ENCODE results near the gene HSF4. TPM values are rescaled to one million over a fixed set of nuclear protein-coding genes. Genes with fewer than 3 reads are reported as not detected.
A peak's percentile ranks its signal among the peaks of the same experiment; 100 is the strongest.

Gene HSF4
- total and polyA plus RNA-seq, 4 donors = 5.1 to 62.5 (median 21.0) TPM

DNA sequence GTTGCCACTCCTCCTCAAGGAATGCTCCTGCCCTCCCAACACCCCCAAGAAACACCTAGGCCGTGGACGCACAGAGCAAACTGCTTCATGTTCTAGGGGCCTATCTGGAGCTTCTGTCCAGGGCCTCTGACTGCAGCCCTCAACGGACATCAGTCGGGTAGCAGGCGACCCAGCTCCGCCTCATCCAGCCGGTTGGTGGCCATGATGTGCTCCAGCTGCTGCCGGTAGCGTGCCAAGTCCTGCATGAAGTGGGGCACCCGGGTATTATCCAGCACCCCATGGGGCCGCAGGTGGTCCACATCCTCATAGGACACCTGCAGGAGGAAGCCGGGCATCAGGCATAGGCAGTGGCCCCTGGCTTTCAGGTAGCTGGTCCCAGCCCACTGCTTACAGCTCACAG lies 12.1 kb downstream of the HSF4 start:
- H3K27me3 ChIP-seq (ENCODE audit: control insufficient read depth in 3 of 3, insufficient read depth in 3 of 3, low read length in 2 of 3) = peaks cover 0 to 16% (median 13%) of the 10 kb centered on the region in 3 donors
- no peak overlapping the region for H3K9ac ChIP-seq (ENCODE audit: insufficient read depth in 1 of 2, low read length in 2 of 2)
- H3K36me3 ChIP-seq (ENCODE audit: control insufficient read depth in 4 of 4, insufficient read depth in 4 of 4, low read length in 4 of 4) = peaks cover 0 to 1% (median 0%) of the 10 kb centered on the region in 4 donors
- peaks cover 0 to 52% (median 22%) of the 10 kb centered on the region in 5 donors for H3K4me1 ChIP-seq (ENCODE audit: control insufficient read depth in 5 of 5, insufficient read depth in 5 of 5, low read length in 5 of 5)
- 83 to 87% methylated on average over 12 of the region's 12 CpGs for WGBS, 2 donors
- peak; percentile 67 to 73 (median 70) for DNase-seq
- ATAC-seq (ENCODE audit: insufficient read depth, low FRiP score) = no peak
- TF ChIP-seq, protein P1, sequence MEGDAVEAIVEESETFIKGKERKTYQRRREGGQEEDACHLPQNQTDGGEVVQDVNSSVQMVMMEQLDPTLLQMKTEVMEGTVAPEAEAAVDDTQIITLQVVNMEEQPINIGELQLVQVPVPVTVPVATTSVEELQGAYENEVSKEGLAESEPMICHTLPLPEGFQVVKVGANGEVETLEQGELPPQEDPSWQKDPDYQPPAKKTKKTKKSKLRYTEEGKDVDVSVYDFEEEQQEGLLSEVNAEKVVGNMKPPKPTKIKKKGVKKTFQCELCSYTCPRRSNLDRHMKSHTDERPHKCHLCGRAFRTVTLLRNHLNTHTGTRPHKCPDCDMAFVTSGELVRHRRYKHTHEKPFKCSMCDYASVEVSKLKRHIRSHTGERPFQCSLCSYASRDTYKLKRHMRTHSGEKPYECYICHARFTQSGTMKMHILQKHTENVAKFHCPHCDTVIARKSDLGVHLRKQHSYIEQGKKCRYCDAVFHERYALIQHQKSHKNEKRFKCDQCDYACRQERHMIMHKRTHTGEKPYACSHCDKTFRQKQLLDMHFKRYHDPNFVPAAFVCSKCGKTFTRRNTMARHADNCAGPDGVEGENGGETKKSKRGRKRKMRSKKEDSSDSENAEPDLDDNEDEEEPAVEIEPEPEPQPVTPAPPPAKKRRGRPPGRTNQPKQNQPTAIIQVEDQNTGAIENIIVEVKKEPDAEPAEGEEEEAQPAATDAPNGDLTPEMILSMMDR (IDR thresholded peaks at IDR 0.05; ENCODE audit: control extremely low read depth, extremely low read depth) = no peak
- no peak overlapping the region for H3K27ac ChIP-seq (ENCODE audit: low read depth in 1 of 2, low read length in 1 of 2)
- no peaks in the 10 kb centered on the region for H3K9me3 ChIP-seq (ENCODE audit: control insufficient read depth in 4 of 4, insufficient read depth in 3 of 4, low read length in 3 of 4)
- H3K4me3 ChIP-seq = no peak overlapping the region

DNA sequence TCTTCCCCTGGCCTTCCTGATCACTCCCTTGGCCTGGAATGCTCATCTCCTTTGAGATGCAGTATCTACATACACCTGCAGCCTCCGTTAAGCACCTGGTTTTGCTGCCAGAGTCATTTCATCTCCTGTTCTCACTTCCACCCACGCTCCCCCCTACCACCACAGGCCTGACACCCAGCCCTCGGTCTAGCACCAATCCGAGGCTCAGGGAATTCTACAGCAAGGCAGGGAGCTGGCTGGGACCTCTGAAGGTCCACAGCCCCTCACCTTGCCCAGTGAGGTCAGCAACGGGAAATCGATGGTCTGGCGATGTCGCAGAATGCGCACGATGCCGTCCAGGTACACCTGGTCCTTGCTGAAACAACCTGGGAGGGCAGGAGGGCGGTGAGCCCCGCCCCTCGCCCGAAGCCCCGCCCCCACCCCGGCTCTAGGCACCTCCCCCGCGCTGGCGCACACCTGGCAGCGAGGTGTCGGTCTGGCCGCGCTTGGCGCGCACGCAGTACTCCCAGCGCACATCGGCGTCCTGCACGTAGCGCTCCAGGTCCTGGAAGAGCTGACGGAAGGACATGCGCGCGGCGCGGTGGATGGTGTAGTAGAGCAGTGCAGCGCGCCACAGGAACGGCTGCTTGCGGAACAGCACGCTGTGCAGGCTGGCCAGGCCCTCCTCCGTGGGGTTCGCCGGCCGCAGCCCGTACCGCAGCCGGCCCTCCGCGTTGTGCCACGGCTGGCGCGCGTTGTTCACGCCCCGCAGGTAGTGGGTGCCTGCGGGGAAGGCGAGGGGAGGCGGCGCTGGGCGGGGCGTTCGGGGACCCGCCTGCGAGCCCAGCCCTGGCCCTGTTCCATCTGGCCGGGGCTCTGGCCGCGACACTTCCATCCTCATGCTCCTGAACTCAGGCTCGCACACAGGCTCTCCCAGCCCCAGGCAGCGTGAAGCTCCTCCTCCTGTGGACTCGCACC lies 13.5 kb downstream of the HSF4 start:
- TF ChIP-seq, protein P1 (IDR thresholded peaks at IDR 0.05; ENCODE audit: control extremely low read depth, extremely low read depth) = no peak
- peaks cover 0 to 8% (median 8%) of the 10 kb centered on the region in 3 donors for H3K27me3 ChIP-seq (ENCODE audit: control insufficient read depth in 3 of 3, insufficient read depth in 3 of 3, low read length in 2 of 3)
- peaks cover 0 to 59% (median 22%) of the 10 kb centered on the region in 5 donors for H3K4me1 ChIP-seq (ENCODE audit: control insufficient read depth in 5 of 5, insufficient read depth in 5 of 5, low read length in 5 of 5)
- H3K9ac ChIP-seq (ENCODE audit: insufficient read depth in 1 of 2, low read length in 2 of 2) = no peak overlapping the region
- 5 to 8% methylated on average over 59 to 73 of the region's 73 CpGs for WGBS, 2 donors
- H3K36me3 ChIP-seq (ENCODE audit: control insufficient read depth in 4 of 4, insufficient read depth in 4 of 4, low read length in 4 of 4) = peaks cover 0 to 1% (median 0%) of the 10 kb centered on the region in 4 donors
- H3K9me3 ChIP-seq (ENCODE audit: control insufficient read depth in 4 of 4, insufficient read depth in 3 of 4, low read length in 3 of 4) = no peaks in the 10 kb centered on the region
- ATAC-seq (ENCODE audit: insufficient read depth, low FRiP score) (peak; percentile 60), DNase-seq (peak; percentile 72 to 85 (median 82))
- peak overlapping the region; percentile 10 for H3K4me3 ChIP-seq
- peak overlapping the region in 1 of 2 donors; percentile 77 for H3K27ac ChIP-seq (ENCODE audit: low read depth in 1 of 2, low read length in 1 of 2)

DNA sequence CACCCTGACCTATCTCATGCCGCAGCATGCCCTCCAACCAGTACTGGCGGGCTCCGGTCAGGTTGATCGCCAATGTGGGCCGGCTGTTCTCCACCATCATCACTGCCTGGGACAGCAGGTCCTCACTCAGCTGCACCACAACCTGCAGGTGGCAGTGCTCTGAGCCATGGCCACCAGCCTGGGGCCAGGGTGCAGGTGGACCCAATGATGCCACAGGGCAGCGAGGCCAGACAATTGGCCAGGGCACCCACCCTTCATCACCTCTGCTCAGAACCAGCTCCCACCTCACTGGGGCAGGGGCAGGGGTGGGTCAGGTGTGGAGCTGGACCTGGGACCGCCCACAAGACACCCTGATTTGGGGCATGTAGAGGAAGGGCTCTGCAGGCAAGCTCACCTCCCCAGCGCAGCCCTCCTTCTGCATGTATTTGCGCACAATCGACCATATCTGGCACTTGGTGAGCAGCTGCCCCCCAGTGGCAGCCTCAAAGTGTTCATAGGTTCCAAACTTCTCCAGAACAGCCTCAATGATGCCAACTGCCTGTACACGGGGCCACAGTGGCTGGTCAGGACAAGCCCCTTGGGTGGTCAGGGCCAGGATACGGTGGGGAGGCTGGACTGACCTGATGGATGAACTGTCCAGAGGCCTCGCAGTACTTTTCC lies 15.0 kb downstream of the HSF4 start:
- Histone ChIP-seq H3K27ac (ENCODE audit: low read depth in 1 of 2, low read length in 1 of 2) (no peak overlapping the region), H3K4me1 (ENCODE audit: control insufficient read depth in 5 of 5, insufficient read depth in 5 of 5, low read length in 5 of 5) (peaks cover 0 to 57% (median 19%) of the 10 kb centered on the region in 5 donors), H3K9me3 (ENCODE audit: control insufficient read depth in 4 of 4, insufficient read depth in 3 of 4, low read length in 3 of 4) (no peaks in the 10 kb centered on the region), H3K36me3 (ENCODE audit: control insufficient read depth in 4 of 4, insufficient read depth in 4 of 4, low read length in 4 of 4) (peaks cover 0 to 1% (median 0%) of the 10 kb centered on the region in 4 donors), H3K27me3 (ENCODE audit: control insufficient read depth in 3 of 3, insufficient read depth in 3 of 3, low read length in 2 of 3) (no peaks in the 10 kb centered on the region), H3K9ac (ENCODE audit: insufficient read depth in 1 of 2, low read length in 2 of 2) (no peak overlapping the region), H3K4me3 (no peak overlapping the region)
- WGBS, 2 donors = 89 to 92% methylated on average over 13 of the region's 13 CpGs
- TF ChIP-seq, protein P1 (IDR thresholded peaks at IDR 0.05; ENCODE audit: control extremely low read depth, extremely low read depth) = no peak
- DNase-seq (no peak), ATAC-seq (ENCODE audit: insufficient read depth, low FRiP score) (no peak)

Measured in lung (tissue), 12 donors.